H1 (cell line): ENCODE data around the gene NCLN. TPM values are rescaled to one million over a fixed set of nuclear protein-coding genes. Genes with fewer than 3 reads are reported as not detected.

Experiments
- CTCF ChIA-PET: fragments of 300-600 bp; sonication (Branson Sonifier 250); formaldehyde crosslinking; loops from one replicate; lab custom pipeline; 2021; ENCODE audit not compliant: partially characterized antibody; lab: Charles Lee
- POLR2A ChIA-PET: fragments of 300-600 bp; sonication (Branson Sonifier 250); formaldehyde crosslinking; loops from one replicate; lab custom pipeline; 2021; ENCODE audit warnings: inconsistent platforms; ENCODE audit not compliant: partially characterized antibody; lab: Charles Lee
- DNase-seq, 2 experiments: peaks; one replicate each; pipeline versions ENCODE4 v3.0.0 to v3.0.0-alpha.2; 2010 to 2022; ENCODE audit warnings: low spot score in 2 of 2, low read depth in 1 of 2, mixed read lengths in 1 of 2
- FAIRE-seq: peaks from 2 replicates; lab custom pipeline; 2011; peaks lifted over from hg19 to GRCh38; lab: Jason Lieb, UNC
- H2AFZ ChIP-seq: 2 replicates; pipeline ENCODE4 v1.8.1; 2012; ENCODE audit warnings: low read length, inconsistent platforms
- H2AK5ac ChIP-seq: 2 replicates; pipeline ENCODE4 v1.6.1; 2013; ENCODE audit warnings: low read depth, low read length
- H2BK120ac ChIP-seq: replicated peaks from 2 replicates; pipeline ENCODE3; 2013; ENCODE audit warnings: low read depth, low read length, inconsistent platforms
- H2BK12ac ChIP-seq: 2 replicates; pipeline ENCODE4 v1.6.1; 2013; ENCODE audit warnings: low read depth, low read length
- H2BK15ac ChIP-seq: 2 replicates; pipeline ENCODE4 v1.6.1; 2013; ENCODE audit warnings: low read length
- H2BK20ac ChIP-seq: 2 replicates; pipeline ENCODE4 v1.6.1; 2013; ENCODE audit warnings: low read length
- H2BK5ac ChIP-seq: 2 replicates; pipeline ENCODE4 v1.6.1; 2013; ENCODE audit warnings: low read depth, low read length
- H3K14ac ChIP-seq: 2 replicates; pipeline ENCODE4 v1.6.1; 2013; ENCODE audit warnings: inconsistent platforms; ENCODE audit not compliant: insufficient read length
- H3K18ac ChIP-seq: 2 replicates; pipeline ENCODE4 v1.6.1; 2013; ENCODE audit warnings: low read length; ENCODE audit errors: extremely low read depth
- H3K23ac ChIP-seq: 2 replicates; pipeline ENCODE4 v1.6.1; 2013; ENCODE audit warnings: inconsistent platforms; ENCODE audit not compliant: insufficient read length
- H3K23me2 ChIP-seq: 2 replicates; pipeline ENCODE4 v1.6.1; 2013; ENCODE audit warnings: low read depth, low read length
- H3K27ac ChIP-seq: 2 replicates; pipeline ENCODE4 v1.6.1; 2011; ENCODE audit warnings: low read depth, low read length, inconsistent platforms
- H3K27me3 ChIP-seq, 4 experiments: replicated peaks in 1 of 4; 1 replicate in 1 of 4; 2 replicates in 3 of 4; pipeline versions ENCODE4 v1.6.1 to v1.8.1; 2011 to 2013; ENCODE audit warnings: low read length in 3 of 4, mild to moderate bottlenecking in 3 of 4, inconsistent platforms in 2 of 4, mixed read lengths in 2 of 4, moderate library complexity in 1 of 4; ENCODE audit not compliant: control insufficient read depth in 3 of 4, insufficient read depth in 3 of 4; ENCODE audit errors: extremely low read depth in 1 of 4
- H3K36me3 ChIP-seq, 4 experiments: 2 replicates each; pipeline versions ENCODE4 v1.6.1 to v1.8.1; 2011 to 2013; ENCODE audit warnings: mild to moderate bottlenecking in 4 of 4, low read length in 3 of 4, moderate library complexity in 2 of 4, control low read depth in 1 of 4, inconsistent platforms in 1 of 4; ENCODE audit not compliant: insufficient read depth in 4 of 4, control insufficient read depth in 2 of 4
- H3K4ac ChIP-seq: replicated peaks from 2 replicates; pipeline ENCODE3; 2013; ENCODE audit warnings: low read length, low read depth, mixed read lengths, inconsistent platforms; ENCODE audit not compliant: insufficient read length
- H3K4me1 ChIP-seq, 4 experiments: replicated peaks in 1 of 4; 1 replicate in 1 of 4; 2 replicates in 3 of 4; pipeline versions ENCODE4 v1.6.1 to v1.8.1; 2011 to 2013; ENCODE audit warnings: low read length in 3 of 4, inconsistent platforms in 2 of 4, mixed read lengths in 1 of 4; ENCODE audit not compliant: insufficient read depth in 4 of 4, control insufficient read depth in 3 of 4
- H3K4me2 ChIP-seq, 2 experiments: 2 replicates each; pipeline versions ENCODE4 v1.6.1 to v1.8.1; 2011 to 2013; ENCODE audit warnings: low read depth in 2 of 2, low read length in 2 of 2, control low read depth in 1 of 2, inconsistent platforms in 1 of 2, mild to moderate bottlenecking in 1 of 2; ENCODE audit not compliant: insufficient read depth in 1 of 2
- H3K4me3 ChIP-seq, 4 experiments: fragments of 200-600, 300-600 bp in 1 of 4; sonication (generic), shearing (Covaris generic), sonication (Bioruptor Twin) in 1 of 4; 2 replicates each; pipeline versions ENCODE4 v1.5.1 to v1.8.1; 2011 to 2016; ENCODE audit warnings: low read length in 4 of 4, low read depth in 3 of 4, control low read depth in 2 of 4, inconsistent platforms in 2 of 4, mild to moderate bottlenecking in 2 of 4, mixed read lengths in 1 of 4, moderate library complexity in 1 of 4; ENCODE audit not compliant: insufficient read depth in 2 of 4; ENCODE audit errors: extremely low read depth in 1 of 4
- H3K56ac ChIP-seq: replicated peaks from 2 replicates; pipeline ENCODE3; 2013; ENCODE audit warnings: low read depth, mild to moderate bottlenecking, mixed read lengths, low read length, inconsistent platforms; ENCODE audit not compliant: insufficient read length
- H3K79me1 ChIP-seq: 2 replicates; pipeline ENCODE4 v1.6.1; 2013; ENCODE audit warnings: low read depth, low read length, control low read depth
- H3K79me2 ChIP-seq, 2 experiments: 2 replicates each; pipeline versions ENCODE4 v1.6.1 to v1.8.1; 2012 to 2013; ENCODE audit warnings: low read length in 2 of 2, mild to moderate bottlenecking in 2 of 2, inconsistent platforms in 1 of 2; ENCODE audit not compliant: insufficient read depth in 2 of 2, control insufficient read depth in 1 of 2
- H3K9ac ChIP-seq, 4 experiments: replicated peaks in 1 of 4; 1 replicate in 1 of 4; 2 replicates in 3 of 4; pipeline versions ENCODE4 v1.6.1 to v1.8.1; 2011 to 2013; ENCODE audit warnings: low read depth in 3 of 4, low read length in 3 of 4, control low read depth in 2 of 4, mild to moderate bottlenecking in 2 of 4, moderate library complexity in 2 of 4, inconsistent platforms in 1 of 4; ENCODE audit errors: extremely low read depth in 1 of 4
- H3K9me3 ChIP-seq, 2 experiments: 2 replicates each; pipeline versions ENCODE4 v1.6.1 to v1.8.1; 2012 to 2013; ENCODE audit warnings: mild to moderate bottlenecking in 2 of 2, moderate library complexity in 2 of 2, control low read depth in 1 of 2, inconsistent platforms in 1 of 2, low read depth in 1 of 2, low read length in 1 of 2, mixed read lengths in 1 of 2; ENCODE audit not compliant: insufficient read depth in 2 of 2
- H4K20me1 ChIP-seq, 2 experiments: replicated peaks in 1 of 2; 2 replicates each; pipeline versions ENCODE3 to v1.8.1; 2011 to 2013; ENCODE audit warnings: inconsistent platforms in 2 of 2, low read length in 2 of 2, mild to moderate bottlenecking in 1 of 2; ENCODE audit not compliant: insufficient read depth in 2 of 2, control insufficient read depth in 1 of 2
- H4K5ac ChIP-seq: 2 replicates; pipeline ENCODE4 v1.6.1; 2013; ENCODE audit warnings: low read length, low read depth, mixed read lengths, inconsistent platforms; ENCODE audit not compliant: insufficient read length
- H4K8ac ChIP-seq: 2 replicates; pipeline ENCODE4 v1.8.0; 2013; ENCODE audit warnings: mild to moderate bottlenecking, moderate library complexity, low read length, inconsistent platforms; ENCODE audit not compliant: insufficient read depth; ENCODE audit errors: extremely low read depth
- H4K91ac ChIP-seq: replicated peaks from 2 replicates; pipeline ENCODE3; 2013; ENCODE audit warnings: low read length, mixed read lengths, inconsistent platforms; ENCODE audit not compliant: insufficient read length
- BRCA1 ChIP-seq: IDR thresholded peaks from 2 replicates; pipeline ENCODE4 v1.6.1; 2012; ENCODE audit warnings: low read depth, low read length, improper control_type of control experiment
- CHD2 ChIP-seq: IDR thresholded peaks from 2 replicates; pipeline ENCODE4 v1.6.1; 2012; ENCODE audit warnings: low read length, improper control_type of control experiment
- CREB1 ChIP-seq: IDR thresholded peaks from 2 replicates; pipeline ENCODE4 v1.6.1; 2012; ENCODE audit warnings: inconsistent platforms
- E2F6 ChIP-seq: IDR thresholded peaks from 2 replicates; pipeline ENCODE4 v1.6.1; 2012; ENCODE audit warnings: inconsistent platforms
- HDAC2 ChIP-seq, 2 experiments: fragments of 300-600 bp in 1 of 2; sonication (generic) in 1 of 2; IDR thresholded peaks; 2 replicates each; pipeline ENCODE4 v1.6.1; 2011 to 2012; ENCODE audit warnings: low read depth in 2 of 2, low read length in 2 of 2, mild to moderate bottlenecking in 2 of 2, moderate library complexity in 2 of 2, borderline replicate concordance in 1 of 2, inconsistent platforms in 1 of 2
- KDM4A ChIP-seq: IDR thresholded peaks from one replicate; pipeline ENCODE4 v1.7.1; 2012; ENCODE audit warnings: low read depth, mild to moderate bottlenecking, moderate library complexity, low read length, inconsistent platforms; ENCODE audit not compliant: severe bottlenecking
- RNF2 ChIP-seq: fragments of 200-900, 300-1000 bp; sonication (generic); IDR thresholded peaks from 2 replicates; pipeline ENCODE4 v1.7.1; 2016; ENCODE audit warnings: borderline replicate concordance, low read depth, mild to moderate bottlenecking, antibody characterized with exemption, low read length; ENCODE audit not compliant: poor library complexity, severe bottlenecking; ENCODE audit errors: missing control alignments
- SP4 ChIP-seq: IDR thresholded peaks from 2 replicates; pipeline ENCODE4 v1.6.1; 2012; ENCODE audit warnings: low read length, inconsistent platforms
- TAF1 ChIP-seq: IDR thresholded peaks from 2 replicates; pipeline ENCODE4 v1.6.1; 2011; ENCODE audit warnings: mild to moderate bottlenecking, low read depth, low read length
- TAF7 ChIP-seq: optimal IDR thresholded peaks from 2 replicates; pipeline ENCODE3; 2011; ENCODE audit warnings: low read depth, mild to moderate bottlenecking, inconsistent platforms, low read length, moderate library complexity, borderline replicate concordance
- TBP ChIP-seq: IDR thresholded peaks from 2 replicates; pipeline ENCODE4 v1.6.1; 2011; ENCODE audit warnings: low read depth, low read length, improper control_type of control experiment
- TCF12 ChIP-seq: IDR thresholded peaks from 2 replicates; pipeline ENCODE4 v1.6.1; 2011; ENCODE audit warnings: low read depth, mild to moderate bottlenecking, low read length
- TEAD4 ChIP-seq: IDR thresholded peaks from 2 replicates; pipeline ENCODE4 v1.6.1; 2012; ENCODE audit warnings: low read depth, low read length, inconsistent platforms, mixed read lengths
- WGBS, 2 experiments: shearing (Covaris generic) in 1 of 2; methylation state at CpG; one replicate each; pipeline versions ENCODE4 v1.1.6 to v1.1.7; 2013 to 2015; ENCODE audit warnings: low lambda C conversion rate in 2 of 2, mixed read lengths in 2 of 2, inconsistent platforms in 1 of 2, low coverage in 1 of 2, missing lambda C conversion rate in 1 of 2; ENCODE audit not compliant: insufficient replicate concordance in 2 of 2, insufficient coverage in 1 of 2, insufficient read length in 1 of 2; ENCODE audit errors: extremely low coverage in 1 of 2, missing lambda C conversion rate in 1 of 2; 5-methylcytosine and 5-hydroxymethylcytosine counted together
- polyA plus RNA-seq, 7 experiments: library from polyadenylated mRNA; depleted of rRNA in 3 of 7; stranded (reverse) in 5 of 7; unstranded in 2 of 7; fragments of >200 nt in 5 of 7; fragments of 200-250 nt in 2 of 7; gene quantifications; 1 replicate in 5 of 7; 2 replicates in 1 of 7; 4 replicates in 1 of 7; pipeline versions ENCODE4 v1.2.1 to v1.2.3, GENCODE V29; 2011 to 2013; ENCODE audit warnings: missing spikeins in 2 of 7, mixed read lengths in 2 of 7
- total RNA-seq: library from RNA; stranded (reverse); fragmentation: NEBNext Ultra II Directional; extraction: Animal tissue kit (Norgen Biotek cat#: 25700); gene quantifications from 2 replicates; pipeline ENCODE4 v1.2.1, GENCODE V29; 2021

NCLN gene
- total and polyA plus RNA-seq, 2 of the 8 experiments (the other 6 are each of a cell fraction or from before 2014, with no cell fraction given), result 89.2 to 103 TPM

GRCh38 chr19:3179739-3180293 lies 5.9 kb upstream of the NCLN start:
- WGBS, 2 experiments, result 95% methylated on average over 21 of the region's 31 CpGs; no CpG with 5 or more reads in 1 of the 2 experiments

More at GRCh38 chr19:3179739-3180293, 5.9 kb upstream of the NCLN start:
- H2BK20ac ChIP-seq, result no peak overlapping the region
- no peak overlapping the region for H2AK5ac ChIP-seq
- H3K9ac ChIP-seq, result no peak overlapping the region
- H3K79me1 ChIP-seq, result no peaks in the 10 kb centered on the region
- no peak overlapping the region for H3K4me2 ChIP-seq
- H3K27ac ChIP-seq, result no peak overlapping the region
- H2BK15ac ChIP-seq, result no peak overlapping the region
- ChIA-PET CTCF (interaction anchor here (0.5 kb wide), 1 partner anchor 213 kb away, joined by 3 read pairs; no protein-coding TSS in a partner anchor), POLR2A (interaction anchor here (1.0 kb wide), 1 partner anchor 10 kb away, joined by 4 read pairs; no protein-coding TSS in a partner anchor)
- no peak overlapping the region for H3K4me3 ChIP-seq
- no peak overlapping the region for H4K91ac ChIP-seq
- no peaks in the 10 kb centered on the region for H3K27me3 ChIP-seq
- H3K23ac ChIP-seq, result no peak overlapping the region
- no peak overlapping the region for H2BK5ac ChIP-seq
- H3K9me3 ChIP-seq, result no peaks in the 10 kb centered on the region
- DNase-seq, result no peak
- no peak overlapping the region for H3K14ac ChIP-seq
- H4K20me1 ChIP-seq, result no peaks in the 10 kb centered on the region
- no peaks in the 10 kb centered on the region; a peak in 1 of 7 replicates for H3K4me1 ChIP-seq
- H3K23me2 ChIP-seq, result no peaks in the 10 kb centered on the region
- no peak overlapping the region for H3K4ac ChIP-seq
- H4K5ac ChIP-seq, result no peak overlapping the region
- H2AFZ ChIP-seq, result no peak overlapping the region
- no peak overlapping the region for H2BK120ac ChIP-seq
- H3K79me2 ChIP-seq, result no peaks in the 10 kb centered on the region
- H3K56ac ChIP-seq, result no peak overlapping the region
- FAIRE-seq, result no peak
- no peaks in the 10 kb centered on the region for H3K36me3 ChIP-seq
- peak overlapping the region; percentile 25; the same call in 1 of the 2 replicates for H4K8ac ChIP-seq
- TF ChIP-seq TCF12, result no peak
- TF ChIP-seq KDM4A, result no peak
- TF ChIP-seq TAF7, result no peak
- no peak for TF ChIP-seq CREB1
- no peak for TF ChIP-seq RNF2
- no peak for TF ChIP-seq CHD2
- TF ChIP-seq E2F6, result no peak
- no peak for TF ChIP-seq TAF1
- no peak for TF ChIP-seq SP4
- TF ChIP-seq HDAC2 (IDR thresholded peaks at IDR 0.05; ENCODE audit: borderline replicate concordance in 1 of 2, low read depth in 2 of 2, low read length in 2 of 2), result no peak
- TF ChIP-seq TEAD4, result no peak
- no peak for TF ChIP-seq TBP
- TF ChIP-seq BRCA1, result no peak
- H3K18ac ChIP-seq, result no peak overlapping the region
- no peak overlapping the region for H2BK12ac ChIP-seq
